HCT116 (cell line): ENCODE data around the gene CD164. TPM values are rescaled to one million over a fixed set of nuclear protein-coding genes. Genes with fewer than 3 reads are reported as not detected.

Source experiments
- ATAC-seq: fragments of 200-7000 bp; cut with Tn5 transposase; 2 replicates; pipeline ENCODE4 v1.9.1; 2020; ENCODE audit warnings: mild to moderate bottlenecking, moderate library complexity
- BruUV-seq: library from RNA; stranded (reverse); fragments of 400-500 nt; replicated peaks from 2 replicates; lab custom pipeline; 2021; lab: Mats Ljungman, UMichigan
- CTCF ChIA-PET: fragments of 300-600 bp; sonication (Branson Sonifier 250); formaldehyde crosslinking; loops from one replicate; lab custom pipeline; 2021; ENCODE audit warnings: antibody characterized with exemption; lab: Charles Lee
- POLR2A ChIA-PET: fragments of 300-600, 350-600 bp; sonication (Branson Sonifier 250); formaldehyde crosslinking; loops from one replicate; lab custom pipeline; 2021; ENCODE audit warnings: antibody characterized with exemption; lab: Charles Lee
- RAD21 ChIA-PET, 2 experiments: fragments of 300-600 bp; sonication (Branson Sonifier 250); formaldehyde crosslinking; loops; one replicate each; lab custom pipeline; 2023; ENCODE audit warnings: low total read pairs in 2 of 2; ENCODE audit not compliant: uncharacterized antibody in 2 of 2, unreplicated experiment in 2 of 2, low non-redundant PET in 1 of 2; lab: Charles Lee
- DNase-seq: peaks from one replicate; pipeline ENCODE4 v3.0.0-alpha.2; 2010; ENCODE audit warnings: low read depth, low spot score
- H2AFZ ChIP-seq: fragments of 200-600 bp; shearing (Covaris generic), sonication (generic); 2 replicates; pipeline ENCODE4 v1.6.1; 2017; ENCODE audit warnings: low read depth, mixed run types, mixed read lengths, antibody characterized with exemption, low read length; ENCODE audit not compliant: poor library complexity, severe bottlenecking
- H3K27ac ChIP-seq: 2 replicates; pipeline ENCODE4 v1.5.1; 2012; ENCODE audit warnings: low read depth, low read length
- H3K27me3 ChIP-seq: fragments of 200-600 bp; sonication (generic); 2 replicates; pipeline ENCODE4 v1.6.1; 2016; ENCODE audit warnings: mixed run types, low read length, mixed read lengths; ENCODE audit not compliant: insufficient read depth
- H3K36me3 ChIP-seq, 2 experiments: fragments of 200-500 bp in 1 of 2; fragments of 200-600 bp in 1 of 2; sonication (Bioruptor generic) in 1 of 2; sonication (generic) in 1 of 2; 2 replicates each; pipeline versions ENCODE4 v1.5.1 to v1.6.1; 2014 to 2016; ENCODE audit warnings: low read length in 2 of 2, inconsistent platforms in 1 of 2, mixed read lengths in 1 of 2, mixed run types in 1 of 2; ENCODE audit not compliant: insufficient read depth in 2 of 2, control insufficient read depth in 1 of 2
- H3K4me1 ChIP-seq, 2 experiments: fragments of 200-600 bp in 1 of 2; sonication (generic) in 1 of 2; 2 replicates each; pipeline versions ENCODE4 v1.5.1 to v1.6.1; 2012 to 2017; ENCODE audit warnings: low read length in 2 of 2, inconsistent platforms in 1 of 2, mild to moderate bottlenecking in 1 of 2, mixed read lengths in 1 of 2, mixed run types in 1 of 2, moderate library complexity in 1 of 2; ENCODE audit not compliant: insufficient read depth in 2 of 2, control insufficient read depth in 1 of 2
- H3K4me2 ChIP-seq: fragments of 200-600 bp; sonication (generic); 2 replicates; pipeline ENCODE4 v1.6.1; 2017; ENCODE audit warnings: mixed run types, low read length, mixed read lengths
- H3K4me3 ChIP-seq, 2 experiments: fragments of 200-600 bp in 1 of 2; sonication (generic) in 1 of 2; replicated peaks in 1 of 2; 2 replicates each; pipeline ENCODE4 v1.5.1; 2011 to 2016; ENCODE audit warnings: low read length in 2 of 2, control low read depth in 1 of 2, low read depth in 1 of 2, mild to moderate bottlenecking in 1 of 2, mixed read lengths in 1 of 2, mixed run types in 1 of 2
- H3K79me2 ChIP-seq: fragments of 200-600 bp; sonication (generic); 2 replicates; pipeline ENCODE4 v1.6.1; 2017; ENCODE audit warnings: mild to moderate bottlenecking, mixed run types, low read length, moderate library complexity, mixed read lengths; ENCODE audit not compliant: insufficient read depth
- H3K9ac ChIP-seq: fragments of 200-600 bp; sonication (generic); 2 replicates; pipeline ENCODE4 v1.6.1; 2016; ENCODE audit warnings: low read length, mixed read lengths
- H3K9me2 ChIP-seq: fragments of 200-600 bp; sonication (generic), shearing (Covaris generic); 2 replicates; pipeline ENCODE4 v1.6.1; 2017; ENCODE audit warnings: mixed run types, mild to moderate bottlenecking, moderate library complexity; ENCODE audit not compliant: insufficient read depth
- H3K9me3 ChIP-seq, 2 experiments: fragments of 200-500 bp in 1 of 2; fragments of 200-600 bp in 1 of 2; sonication (Bioruptor generic) in 1 of 2; sonication (generic) in 1 of 2; 2 replicates each; pipeline ENCODE4 v1.6.1; 2014 to 2017; ENCODE audit warnings: low read length in 2 of 2, mixed read lengths in 2 of 2, inconsistent platforms in 1 of 2, low read depth in 1 of 2, mild to moderate bottlenecking in 1 of 2, mixed run types in 1 of 2, moderate library complexity in 1 of 2; ENCODE audit not compliant: control insufficient read depth in 1 of 2, insufficient read depth in 1 of 2
- H4K20me1 ChIP-seq: fragments of 200-600 bp; sonication (generic), shearing (Covaris generic); 2 replicates; pipeline ENCODE4 v1.6.1; 2017; ENCODE audit warnings: mixed run types, mild to moderate bottlenecking, moderate library complexity; ENCODE audit not compliant: insufficient read depth
- CEBPB ChIP-seq: IDR thresholded peaks from 2 replicates; pipeline ENCODE4 v1.6.1; 2012; ENCODE audit warnings: low read depth
- EGR1 ChIP-seq: IDR thresholded peaks from 2 replicates; pipeline ENCODE4 v1.6.1; 2012; ENCODE audit warnings: low read depth
- ELF1 ChIP-seq: IDR thresholded peaks from 2 replicates; pipeline ENCODE4 v1.6.1; 2012; ENCODE audit warnings: low read depth, borderline replicate concordance
- EZH2 ChIP-seq: fragments of 200-600 bp; sonication (generic); IDR thresholded peaks from 2 replicates; pipeline ENCODE4 v1.6.1; 2017; ENCODE audit warnings: antibody characterized with exemption, mixed run types
- JUND ChIP-seq: IDR thresholded peaks from 2 replicates; pipeline ENCODE4 v1.6.1; 2012
- POLR2A ChIP-seq: IDR thresholded peaks from 2 replicates; pipeline ENCODE4 v1.7.0; 2011; ENCODE audit warnings: borderline replicate concordance; ENCODE audit not compliant: insufficient read depth, insufficient read length; ENCODE audit errors: extremely low read depth
- POLR2AphosphoS5 ChIP-seq: IDR thresholded peaks from 2 replicates; pipeline ENCODE4 v1.6.1; 2011; ENCODE audit warnings: mild to moderate bottlenecking, low read depth, low read length, moderate library complexity
- RAD21 ChIP-seq: IDR thresholded peaks from 2 replicates; pipeline ENCODE4 v1.6.1; 2012; ENCODE audit warnings: low read depth, mild to moderate bottlenecking
- SIN3A ChIP-seq: IDR thresholded peaks from 2 replicates; pipeline ENCODE4 v1.6.1; 2012; ENCODE audit warnings: low read depth
- SP1 ChIP-seq: IDR thresholded peaks from 2 replicates; pipeline ENCODE4 v1.6.1; 2012; ENCODE audit warnings: low read depth
- SRF ChIP-seq: IDR thresholded peaks from 2 replicates; pipeline ENCODE4 v1.6.1; 2012; ENCODE audit warnings: low read depth
- TCF7L2 ChIP-seq: IDR thresholded peaks from 2 replicates; pipeline ENCODE4 v1.7.0; 2011; ENCODE audit warnings: borderline replicate concordance, inconsistent platforms; ENCODE audit not compliant: insufficient read depth, insufficient read length; ENCODE audit errors: extremely low read depth
- YY1 ChIP-seq: IDR thresholded peaks from 2 replicates; pipeline ENCODE4 v1.6.1; 2011; ENCODE audit warnings: low read length, low read depth, moderate library complexity, mild to moderate bottlenecking; ENCODE audit not compliant: insufficient replicate concordance; ENCODE audit errors: extremely low read depth
- ZNF274 ChIP-seq: fragments of 200-500 bp; sonication (Bioruptor generic); IDR thresholded peaks from 2 replicates; pipeline ENCODE4 v1.6.1; 2014; ENCODE audit warnings: mild to moderate bottlenecking, low read depth, low read length, inconsistent platforms
- intact Hi-C: fragments of 100-400 bp; cut with micrococcal nuclease; formaldehyde crosslinking; loops from 2 replicates; pipeline ENCODE4 v1.10.0; 2022
- total RNA-seq: library from RNA; stranded (reverse); gene quantifications from one replicate; pipeline ENCODE4 v1.2.1, GENCODE V29; 2021; ENCODE audit not compliant: unreplicated experiment
- TF ChIP-seq, protein P1 (sequence below): IDR thresholded peaks from 2 replicates; pipeline ENCODE4 v1.6.1; 2012
- TF ChIP-seq, protein P2 (sequence below): IDR thresholded peaks from 2 replicates; pipeline ENCODE4 v1.6.1; 2012; ENCODE audit warnings: low read depth
- TF ChIP-seq, protein P3 (sequence below), 3 experiments: fragments of 200-600 bp in 1 of 3; sonication (generic) in 1 of 3; IDR thresholded peaks in 2 of 3; conservative IDR thresholded peaks in 1 of 3; 2 replicates each; pipeline ENCODE4 v1.5.1; 2012 to 2017; ENCODE audit warnings: low read depth in 2 of 3, low read length in 2 of 3, antibody characterized with exemption in 1 of 3, borderline replicate concordance in 1 of 3, control low read depth in 1 of 3, mild to moderate bottlenecking in 1 of 3, mixed read lengths in 1 of 3, mixed run types in 1 of 3, moderate library complexity in 1 of 3; ENCODE audit not compliant: insufficient read depth in 1 of 3
- TF ChIP-seq, protein P4 (sequence below): IDR thresholded peaks from 2 replicates; pipeline ENCODE4 v1.6.1; 2011; ENCODE audit warnings: mild to moderate bottlenecking, low read length, moderate library complexity; ENCODE audit not compliant: insufficient replicate concordance; ENCODE audit errors: extremely low read depth

Gene CD164
- total RNA-seq, 1 experiment from 2014 or later: 171 TPM

DNA sequence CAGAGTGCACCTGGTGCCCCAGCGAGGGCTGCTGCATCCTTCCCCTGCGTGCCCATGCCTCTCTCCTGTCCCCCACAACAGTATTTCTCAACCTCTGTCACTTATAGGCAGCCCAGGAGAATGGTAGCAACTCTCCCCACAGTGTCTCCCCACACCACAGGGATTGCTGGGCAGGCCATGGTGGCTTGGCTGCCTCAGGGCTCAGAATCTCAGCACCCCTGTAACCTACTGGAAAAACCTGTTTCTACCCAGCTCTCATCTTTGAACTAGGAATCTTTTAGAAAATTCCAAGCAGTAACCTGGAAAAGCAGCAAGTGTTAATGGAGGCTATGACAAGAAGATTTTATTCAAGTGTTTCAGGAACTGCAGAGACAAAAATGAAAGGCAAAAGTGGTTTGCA lies 38.0 kb downstream of the CD164 start:
- peaks cover 5 to 6% of the 10 kb centered on the region in 2 experiments; a peak in 2 of 4 replicates for H3K4me1 ChIP-seq
- intact Hi-C loops: no loop called here
- no peak overlapping the region for H3K4me3 ChIP-seq
- H3K27ac ChIP-seq: no peak overlapping the region
- CTCF ChIA-PET: no interaction called here
- H3K9me3 ChIP-seq: no peaks in the 10 kb centered on the region
- no peaks in the 10 kb centered on the region for H3K9me2 ChIP-seq
- RAD21 ChIA-PET: no interaction called here
- H3K27me3 ChIP-seq: no peaks in the 10 kb centered on the region
- TF ChIP-seq, protein P1, sequence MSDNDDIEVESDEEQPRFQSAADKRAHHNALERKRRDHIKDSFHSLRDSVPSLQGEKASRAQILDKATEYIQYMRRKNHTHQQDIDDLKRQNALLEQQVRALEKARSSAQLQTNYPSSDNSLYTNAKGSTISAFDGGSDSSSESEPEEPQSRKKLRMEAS: no peak
- no peak for TF ChIP-seq EZH2
- TF ChIP-seq TCF7L2: no peak
- TF ChIP-seq, protein P2, sequence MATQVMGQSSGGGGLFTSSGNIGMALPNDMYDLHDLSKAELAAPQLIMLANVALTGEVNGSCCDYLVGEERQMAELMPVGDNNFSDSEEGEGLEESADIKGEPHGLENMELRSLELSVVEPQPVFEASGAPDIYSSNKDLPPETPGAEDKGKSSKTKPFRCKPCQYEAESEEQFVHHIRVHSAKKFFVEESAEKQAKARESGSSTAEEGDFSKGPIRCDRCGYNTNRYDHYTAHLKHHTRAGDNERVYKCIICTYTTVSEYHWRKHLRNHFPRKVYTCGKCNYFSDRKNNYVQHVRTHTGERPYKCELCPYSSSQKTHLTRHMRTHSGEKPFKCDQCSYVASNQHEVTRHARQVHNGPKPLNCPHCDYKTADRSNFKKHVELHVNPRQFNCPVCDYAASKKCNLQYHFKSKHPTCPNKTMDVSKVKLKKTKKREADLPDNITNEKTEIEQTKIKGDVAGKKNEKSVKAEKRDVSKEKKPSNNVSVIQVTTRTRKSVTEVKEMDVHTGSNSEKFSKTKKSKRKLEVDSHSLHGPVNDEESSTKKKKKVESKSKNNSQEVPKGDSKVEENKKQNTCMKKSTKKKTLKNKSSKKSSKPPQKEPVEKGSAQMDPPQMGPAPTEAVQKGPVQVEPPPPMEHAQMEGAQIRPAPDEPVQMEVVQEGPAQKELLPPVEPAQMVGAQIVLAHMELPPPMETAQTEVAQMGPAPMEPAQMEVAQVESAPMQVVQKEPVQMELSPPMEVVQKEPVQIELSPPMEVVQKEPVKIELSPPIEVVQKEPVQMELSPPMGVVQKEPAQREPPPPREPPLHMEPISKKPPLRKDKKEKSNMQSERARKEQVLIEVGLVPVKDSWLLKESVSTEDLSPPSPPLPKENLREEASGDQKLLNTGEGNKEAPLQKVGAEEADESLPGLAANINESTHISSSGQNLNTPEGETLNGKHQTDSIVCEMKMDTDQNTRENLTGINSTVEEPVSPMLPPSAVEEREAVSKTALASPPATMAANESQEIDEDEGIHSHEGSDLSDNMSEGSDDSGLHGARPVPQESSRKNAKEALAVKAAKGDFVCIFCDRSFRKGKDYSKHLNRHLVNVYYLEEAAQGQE: no peak
- TF ChIP-seq SIN3A: no peak
- TF ChIP-seq, protein P3, sequence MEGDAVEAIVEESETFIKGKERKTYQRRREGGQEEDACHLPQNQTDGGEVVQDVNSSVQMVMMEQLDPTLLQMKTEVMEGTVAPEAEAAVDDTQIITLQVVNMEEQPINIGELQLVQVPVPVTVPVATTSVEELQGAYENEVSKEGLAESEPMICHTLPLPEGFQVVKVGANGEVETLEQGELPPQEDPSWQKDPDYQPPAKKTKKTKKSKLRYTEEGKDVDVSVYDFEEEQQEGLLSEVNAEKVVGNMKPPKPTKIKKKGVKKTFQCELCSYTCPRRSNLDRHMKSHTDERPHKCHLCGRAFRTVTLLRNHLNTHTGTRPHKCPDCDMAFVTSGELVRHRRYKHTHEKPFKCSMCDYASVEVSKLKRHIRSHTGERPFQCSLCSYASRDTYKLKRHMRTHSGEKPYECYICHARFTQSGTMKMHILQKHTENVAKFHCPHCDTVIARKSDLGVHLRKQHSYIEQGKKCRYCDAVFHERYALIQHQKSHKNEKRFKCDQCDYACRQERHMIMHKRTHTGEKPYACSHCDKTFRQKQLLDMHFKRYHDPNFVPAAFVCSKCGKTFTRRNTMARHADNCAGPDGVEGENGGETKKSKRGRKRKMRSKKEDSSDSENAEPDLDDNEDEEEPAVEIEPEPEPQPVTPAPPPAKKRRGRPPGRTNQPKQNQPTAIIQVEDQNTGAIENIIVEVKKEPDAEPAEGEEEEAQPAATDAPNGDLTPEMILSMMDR (IDR thresholded peaks at IDR 0.05 in 2 of 3, conservative IDR thresholded peaks at IDR 0.05 in 1 of 3; ENCODE audit: borderline replicate concordance in 1 of 3, insufficient read depth in 1 of 3, low read depth in 2 of 3, low read length in 2 of 3): no peak
- TF ChIP-seq POLR2AphosphoS5: no peak
- no peak for TF ChIP-seq YY1
- no peak for TF ChIP-seq EGR1
- TF ChIP-seq ZNF274: no peak
- TF ChIP-seq JUND: no peak
- TF ChIP-seq POLR2A: no peak
- no peak for TF ChIP-seq SRF
- no peak for TF ChIP-seq ELF1
- TF ChIP-seq CEBPB: no peak
- TF ChIP-seq RAD21: no peak
- TF ChIP-seq SP1: no peak
- TF ChIP-seq, protein P4, sequence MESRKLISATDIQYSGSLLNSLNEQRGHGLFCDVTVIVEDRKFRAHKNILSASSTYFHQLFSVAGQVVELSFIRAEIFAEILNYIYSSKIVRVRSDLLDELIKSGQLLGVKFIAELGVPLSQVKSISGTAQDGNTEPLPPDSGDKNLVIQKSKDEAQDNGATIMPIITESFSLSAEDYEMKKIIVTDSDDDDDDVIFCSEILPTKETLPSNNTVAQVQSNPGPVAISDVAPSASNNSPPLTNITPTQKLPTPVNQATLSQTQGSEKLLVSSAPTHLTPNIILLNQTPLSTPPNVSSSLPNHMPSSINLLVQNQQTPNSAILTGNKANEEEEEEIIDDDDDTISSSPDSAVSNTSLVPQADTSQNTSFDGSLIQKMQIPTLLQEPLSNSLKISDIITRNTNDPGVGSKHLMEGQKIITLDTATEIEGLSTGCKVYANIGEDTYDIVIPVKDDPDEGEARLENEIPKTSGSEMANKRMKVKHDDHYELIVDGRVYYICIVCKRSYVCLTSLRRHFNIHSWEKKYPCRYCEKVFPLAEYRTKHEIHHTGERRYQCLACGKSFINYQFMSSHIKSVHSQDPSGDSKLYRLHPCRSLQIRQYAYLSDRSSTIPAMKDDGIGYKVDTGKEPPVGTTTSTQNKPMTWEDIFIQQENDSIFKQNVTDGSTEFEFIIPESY: no peak
- DNase-seq (no peak), ATAC-seq (no peak)
- BruUV-seq: no TSS peak
- H3K4me2 ChIP-seq: no peak overlapping the region
- H2AFZ ChIP-seq: no peak overlapping the region
- no peak overlapping the region for H3K9ac ChIP-seq
- H4K20me1 ChIP-seq: no peaks in the 10 kb centered on the region
- no peaks in the 10 kb centered on the region for H3K79me2 ChIP-seq
- H3K36me3 ChIP-seq: no peaks in the 10 kb centered on the region
- POLR2A ChIA-PET: no interaction called here
